GM19395 (cell line): Measurements from ENCODE around the gene FBRSL1.

Experiments used
- ATAC-seq: cut with Tn5 transposase; IDR thresholded peaks from one replicate; pipeline ENCODE4 v1.9.1; 2021; ENCODE audit warnings: mild to moderate bottlenecking, moderate library complexity; ENCODE audit not compliant: unreplicated experiment

The FBRSL1 gene

DNA sequence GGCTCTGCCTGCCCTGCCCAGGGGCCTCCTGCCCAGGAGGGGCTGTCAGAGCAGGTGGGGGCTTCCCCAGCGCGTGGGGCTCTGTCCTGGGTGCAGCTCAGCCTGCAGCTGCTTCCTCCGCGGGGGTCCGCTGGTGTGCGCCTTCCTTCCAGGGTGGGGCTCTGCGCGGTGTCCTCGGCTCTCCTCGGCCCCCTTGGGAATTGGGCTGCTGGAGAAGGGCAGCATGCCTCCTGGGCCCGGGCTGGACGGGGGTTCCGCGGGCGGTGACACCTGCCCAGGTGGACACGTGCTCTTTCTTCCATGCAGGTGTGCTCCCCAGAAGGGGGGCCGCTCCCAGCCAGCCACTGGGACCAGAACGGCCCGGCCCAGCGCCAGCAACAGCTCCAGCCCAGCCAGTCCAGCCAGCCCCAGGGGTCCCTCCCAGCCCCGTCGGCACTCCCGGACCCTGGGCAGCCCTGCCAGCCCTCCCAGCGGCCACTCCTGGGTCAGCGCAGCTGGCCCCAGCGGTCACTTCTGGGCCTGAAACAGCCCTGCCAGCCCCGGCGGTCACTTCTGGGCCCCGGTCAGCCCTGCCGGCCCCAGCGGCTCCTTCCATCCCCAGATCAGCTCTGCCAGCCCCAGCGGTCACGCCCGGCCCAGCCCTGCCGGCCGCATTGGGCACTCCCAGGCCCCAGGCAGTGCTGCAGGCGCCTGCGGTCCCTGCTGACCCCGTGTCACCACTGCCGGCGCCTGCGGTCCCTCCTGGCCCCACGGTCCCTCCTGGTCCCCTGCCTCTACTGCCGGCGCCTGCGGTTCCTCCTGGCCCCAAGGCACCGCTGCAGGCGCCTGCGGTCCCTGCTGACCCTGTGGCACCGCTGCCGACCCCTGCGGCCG is 19.1 kb downstream of the FBRSL1 start:
- ATAC-seq: no peak

DNA sequence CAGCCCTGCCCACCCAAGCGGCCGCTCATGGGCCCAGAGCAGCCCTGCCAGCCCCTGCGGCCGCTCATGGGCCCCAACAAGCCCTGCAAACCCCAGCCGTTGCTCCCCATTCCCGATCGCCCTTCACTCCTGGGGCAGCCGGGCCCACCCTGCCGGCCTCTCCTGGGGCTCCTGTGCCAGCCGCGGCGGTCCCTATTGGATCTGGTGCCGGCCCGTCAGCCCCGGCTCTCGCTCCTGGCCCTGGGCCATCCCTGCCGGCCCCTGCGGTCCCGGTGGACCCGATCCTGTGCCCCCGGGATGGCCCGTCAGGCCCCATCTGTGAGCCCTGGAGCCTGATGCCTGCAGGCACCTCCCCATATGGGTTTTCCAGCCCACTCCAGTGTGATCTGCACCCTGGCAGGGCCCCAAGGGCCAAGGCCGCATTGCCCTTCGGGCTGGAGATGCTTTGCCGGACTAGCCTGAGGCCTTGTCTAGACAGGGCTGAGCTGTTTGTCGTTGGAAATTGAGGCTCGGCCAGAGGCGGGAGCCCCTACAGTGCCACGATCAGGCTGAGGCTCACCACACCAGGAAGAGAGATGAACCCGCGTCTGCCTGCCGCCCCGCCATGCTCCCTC is 20.3 kb downstream of the FBRSL1 start:
- no peak for ATAC-seq

DNA sequence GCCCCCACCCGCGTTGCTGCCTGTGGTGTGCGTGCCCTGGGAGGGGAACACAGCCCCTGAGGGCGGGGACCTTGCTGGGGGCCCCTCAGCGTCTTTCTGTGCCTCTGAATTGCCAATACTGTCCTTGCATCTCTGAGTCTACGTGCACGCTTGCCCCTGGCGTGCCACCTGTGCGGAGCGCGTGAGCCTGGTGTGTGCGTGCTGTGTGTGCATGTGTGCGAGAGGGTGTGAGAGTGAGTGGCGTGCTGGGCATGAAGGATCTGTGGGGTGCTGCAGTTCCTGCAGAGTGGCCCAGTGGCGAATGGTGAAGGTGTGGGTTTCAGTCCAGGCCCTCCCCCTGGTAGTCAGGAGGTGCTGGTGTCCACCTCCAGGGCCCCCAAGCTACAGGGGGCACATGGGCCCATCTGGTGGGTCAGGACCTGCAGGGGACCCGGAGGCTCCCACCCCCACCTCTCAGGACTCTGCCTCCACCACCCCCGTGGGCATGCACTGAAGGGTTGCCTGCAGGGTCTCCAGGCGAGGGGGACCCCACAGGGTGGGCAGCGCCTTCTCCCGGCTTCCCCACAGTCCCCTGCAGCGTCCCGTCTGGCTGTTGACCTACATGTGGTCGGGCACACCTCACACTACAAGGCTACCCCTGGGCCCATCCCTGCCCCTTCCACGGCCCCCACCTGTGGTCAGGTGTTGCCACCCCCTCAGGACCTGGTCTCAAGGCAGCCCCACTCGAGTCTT is 21.0 kb downstream of the FBRSL1 start:
- no peak for ATAC-seq

DNA sequence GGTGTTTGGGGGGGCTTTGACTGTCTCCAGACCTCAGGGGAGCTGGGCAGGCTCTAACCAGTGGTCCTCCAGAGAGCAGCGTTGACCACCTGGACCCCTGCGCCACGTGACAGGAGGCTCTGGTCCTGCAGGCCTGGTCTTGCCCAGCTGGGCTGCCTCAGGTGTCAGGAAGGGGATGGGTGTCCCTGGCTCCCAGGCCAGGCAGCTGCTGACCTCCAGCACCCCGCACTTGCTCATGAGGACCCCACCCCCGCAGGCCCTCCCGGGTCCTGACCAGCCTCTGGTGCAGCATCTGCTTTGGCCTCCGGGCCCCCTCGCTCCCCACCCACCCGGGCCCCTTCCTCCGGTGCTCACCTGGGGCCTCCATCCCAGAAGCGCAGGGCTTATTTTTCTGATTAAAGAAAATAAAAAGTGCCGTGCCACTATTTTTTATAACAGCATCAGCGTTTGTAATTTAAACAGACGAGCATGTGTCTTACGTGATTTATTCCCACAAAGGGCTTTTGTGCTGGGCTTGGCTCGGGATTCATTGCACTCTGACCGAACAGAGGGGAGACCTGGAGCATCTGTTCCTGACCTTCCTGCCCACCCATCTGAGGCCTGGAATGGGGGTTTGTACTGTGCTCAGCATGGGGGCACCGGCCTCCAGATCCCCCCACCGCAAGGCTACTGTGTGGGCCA is 21.7 kb downstream of the FBRSL1 start:
- no peak for ATAC-seq

DNA sequence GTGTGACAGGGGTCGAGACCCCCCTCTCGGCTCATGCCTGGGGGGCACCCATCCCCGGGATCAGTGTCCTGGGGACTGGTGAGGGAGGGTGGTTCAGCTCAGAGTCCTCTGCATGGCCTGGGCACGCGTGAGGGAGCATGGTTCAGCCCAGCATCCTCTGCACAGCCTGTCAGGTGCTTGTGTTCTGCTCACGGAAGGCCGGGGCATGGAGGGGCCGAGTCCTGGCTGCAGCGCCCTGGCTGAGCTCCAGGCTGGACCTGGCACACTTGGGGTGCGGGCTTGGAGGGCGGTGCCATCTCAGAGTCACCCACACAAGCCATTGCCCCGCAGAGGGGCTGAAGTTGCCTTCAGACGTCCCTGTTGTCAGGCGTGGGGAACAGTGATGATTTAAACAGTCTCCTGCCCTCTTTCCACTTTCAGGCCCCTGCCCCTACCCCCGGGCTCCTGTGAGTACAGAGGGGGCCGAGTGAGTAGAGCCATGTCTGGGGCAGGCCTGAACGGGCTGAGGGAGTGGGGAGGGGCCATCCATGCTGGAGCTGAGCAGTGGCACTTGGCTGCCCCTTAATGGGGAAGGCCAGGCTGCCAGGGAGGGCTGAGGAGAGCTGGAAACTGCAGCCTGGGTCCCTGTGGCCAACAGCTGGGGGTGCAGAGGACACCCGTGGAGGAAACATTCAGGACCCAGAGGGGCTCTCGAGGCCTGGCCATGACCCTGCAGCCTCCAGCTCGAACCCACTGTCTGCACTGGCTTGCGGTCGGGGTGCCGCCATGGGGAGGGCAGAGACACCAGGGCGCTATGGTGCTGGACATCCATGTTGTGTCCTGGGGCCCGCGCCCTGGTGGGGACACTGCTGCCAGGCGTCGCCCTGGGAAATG is 22.5 kb downstream of the FBRSL1 start:
- ATAC-seq: no peak

DNA sequence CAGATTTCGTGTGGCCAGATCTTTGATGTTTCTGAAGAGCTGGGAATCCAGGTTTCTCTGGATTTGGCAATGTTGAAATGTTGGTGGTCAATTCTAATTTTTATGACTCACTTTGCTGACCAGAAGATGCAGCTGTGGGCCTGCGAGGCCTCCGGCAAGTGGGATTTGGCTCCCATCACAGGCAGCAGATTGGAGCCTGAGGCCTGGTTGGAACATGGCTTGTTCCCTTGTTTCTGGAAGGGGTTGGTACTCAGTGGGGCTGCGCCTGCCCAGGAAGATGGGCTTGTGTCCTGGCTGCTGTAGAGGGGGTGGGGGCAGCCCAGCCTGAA is 23.1 kb downstream of the FBRSL1 start:
- ATAC-seq: no peak

DNA sequence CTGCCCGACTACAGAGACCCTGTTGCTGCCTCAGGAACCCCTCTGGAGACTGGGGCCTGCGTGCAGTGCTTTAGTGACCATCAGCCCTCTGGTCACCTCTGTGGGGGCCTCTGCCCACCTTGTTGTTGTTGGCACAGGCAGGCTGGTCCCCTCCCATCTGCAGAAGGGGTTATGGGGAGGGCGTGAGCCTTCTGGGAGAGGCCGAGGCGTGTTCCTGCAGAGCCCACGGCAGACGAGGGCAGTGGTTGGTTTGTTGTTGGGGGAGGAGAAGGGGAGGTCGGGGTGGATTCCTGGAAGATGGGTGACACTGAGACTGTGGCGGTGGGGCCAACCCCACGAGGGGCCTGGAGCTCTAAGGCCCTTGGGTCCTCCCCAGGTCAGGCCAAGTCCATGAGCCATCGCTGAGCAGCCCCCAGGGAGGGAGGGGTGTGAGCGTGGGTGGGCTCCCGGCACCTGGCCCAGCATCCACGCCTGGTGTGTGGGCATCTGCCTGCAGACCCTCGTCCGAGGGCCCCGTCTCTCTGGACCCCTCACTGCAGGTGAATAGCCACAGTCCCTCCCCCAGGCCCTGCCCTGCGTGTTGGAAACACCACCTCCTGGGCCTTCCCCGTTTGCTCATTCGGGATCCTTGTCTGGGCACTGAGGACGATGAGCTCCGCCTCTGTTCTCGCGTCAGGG is 23.6 kb downstream of the FBRSL1 start:
- no peak for ATAC-seq

DNA sequence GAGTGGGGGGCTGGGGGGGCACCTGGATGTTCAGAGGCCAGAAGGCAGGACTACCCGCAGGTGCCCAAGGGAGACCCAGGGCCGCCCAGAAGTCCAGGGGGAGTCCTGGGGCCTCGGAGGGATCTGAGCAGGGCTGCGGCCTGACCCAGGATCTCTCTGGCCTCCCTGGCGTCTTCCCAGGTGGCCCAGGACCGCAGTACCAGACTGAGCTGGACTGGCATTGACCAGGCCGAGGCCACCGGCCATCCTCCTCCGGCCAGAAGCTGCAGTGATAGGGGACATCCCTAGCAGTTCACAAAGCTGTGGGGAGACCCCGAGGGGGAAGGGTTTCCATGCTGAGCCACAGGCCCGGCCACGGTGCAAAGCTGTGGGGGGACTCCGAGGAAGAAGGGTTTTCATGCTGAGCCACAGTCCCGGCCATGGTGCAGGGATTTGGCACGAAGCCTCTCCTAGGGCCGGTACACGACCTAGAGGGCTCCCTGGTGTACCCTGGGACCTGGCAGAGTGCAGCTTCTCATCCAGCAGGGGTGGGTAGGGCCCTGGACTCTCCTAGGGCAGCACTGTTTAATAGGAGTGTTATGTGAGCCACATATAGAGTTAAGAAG is 24.4 kb downstream of the FBRSL1 start:
- ATAC-seq: no peak

DNA sequence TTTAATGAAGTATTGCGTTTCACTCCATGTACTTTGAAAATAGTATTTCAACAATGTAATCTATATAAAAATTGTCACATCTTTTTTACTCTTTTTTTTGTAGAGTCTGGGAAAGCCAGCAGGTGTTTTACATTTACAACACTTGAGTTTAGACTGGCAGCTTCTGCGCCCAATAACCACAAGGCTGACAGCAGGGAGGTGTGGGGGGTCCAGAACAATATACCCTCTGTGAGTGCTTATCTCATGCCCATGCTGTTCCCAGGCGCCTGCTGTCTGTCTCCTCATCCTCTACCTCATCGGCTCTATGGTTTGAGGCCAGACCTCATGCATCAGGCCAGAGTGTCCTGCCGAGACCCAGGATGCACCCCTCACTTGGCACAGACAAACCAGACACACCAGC is 24.9 kb downstream of the FBRSL1 start:
- ATAC-seq: no peak

DNA sequence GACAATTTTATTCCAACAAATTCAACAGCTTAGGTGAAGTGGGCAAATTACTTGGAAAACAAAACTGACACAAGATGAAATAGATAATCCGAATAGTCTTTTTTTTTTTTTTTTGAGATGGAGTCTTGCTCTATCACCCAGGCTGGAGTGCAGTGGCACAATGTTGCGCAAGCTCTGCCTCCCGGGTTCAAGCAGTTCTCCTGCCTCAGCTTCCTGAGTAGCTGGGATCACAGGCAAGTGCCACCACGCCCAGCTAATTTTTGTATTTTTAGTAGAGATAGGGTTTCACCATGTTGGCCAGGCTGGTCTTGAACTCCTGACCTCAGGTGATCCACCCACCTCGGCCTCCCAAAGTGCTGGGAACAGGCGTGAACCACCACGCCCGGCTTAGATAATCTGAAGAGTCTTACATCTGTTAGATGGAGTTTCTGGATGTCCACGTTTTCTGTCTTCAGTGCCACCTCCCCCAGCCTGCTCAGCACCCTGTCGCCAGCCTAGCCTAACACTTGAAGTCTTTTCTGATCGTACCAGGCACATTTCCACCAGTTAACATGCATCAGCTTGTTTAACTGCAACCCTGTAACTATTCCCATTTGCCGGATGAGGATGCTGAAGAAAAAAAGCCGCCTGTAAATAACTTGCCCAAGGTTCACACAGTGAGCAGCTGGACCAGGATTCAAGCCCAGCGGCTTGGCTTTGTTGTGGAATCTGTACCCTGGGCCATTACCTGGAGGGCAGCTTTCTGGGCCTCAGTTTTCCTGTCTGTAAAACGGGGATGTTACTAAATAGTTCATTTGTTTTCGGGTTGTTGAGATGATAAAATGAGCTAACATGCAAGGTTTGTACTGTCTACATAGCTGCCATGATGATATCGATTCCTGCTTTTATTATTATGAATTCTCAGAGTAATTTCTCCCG is 26.4 kb downstream of the FBRSL1 start:
- no peak for ATAC-seq

DNA sequence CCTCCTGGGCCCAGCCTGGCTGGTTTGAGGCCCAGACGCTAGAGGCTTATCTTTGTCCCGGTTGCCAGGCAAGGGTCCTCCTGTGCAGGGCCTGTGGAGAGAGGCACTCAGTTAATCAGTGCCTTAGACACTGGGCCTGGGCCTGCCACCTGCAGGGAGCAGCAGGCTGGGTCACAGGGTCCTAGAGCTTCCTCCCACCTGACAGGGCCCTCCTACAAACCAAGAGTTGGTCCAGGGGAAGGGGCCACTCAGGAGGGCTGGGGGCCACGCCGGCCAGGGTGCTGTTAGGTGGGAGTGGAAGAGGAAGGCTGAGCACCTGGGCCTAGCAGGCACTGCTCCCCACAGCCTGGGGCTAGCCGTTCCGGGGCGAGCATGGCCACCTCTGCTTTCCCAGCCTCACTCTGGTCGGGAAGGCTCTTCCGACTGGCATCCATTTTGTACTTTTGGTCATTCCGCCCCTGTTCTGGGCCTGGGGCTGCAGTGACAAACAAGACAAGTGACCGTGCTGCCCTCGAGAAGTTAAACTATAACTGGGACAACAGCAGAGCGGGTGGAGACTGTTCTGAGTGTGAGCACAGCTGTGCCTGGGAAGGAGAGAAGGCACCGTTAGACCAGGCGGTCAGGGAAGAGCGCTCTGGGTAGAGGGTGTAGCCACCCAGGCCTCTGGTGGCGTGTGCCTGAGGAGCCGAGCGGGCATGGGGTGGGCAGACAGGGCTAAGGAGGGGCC is 27.2 kb downstream of the FBRSL1 start:
- ATAC-seq: no peak

DNA sequence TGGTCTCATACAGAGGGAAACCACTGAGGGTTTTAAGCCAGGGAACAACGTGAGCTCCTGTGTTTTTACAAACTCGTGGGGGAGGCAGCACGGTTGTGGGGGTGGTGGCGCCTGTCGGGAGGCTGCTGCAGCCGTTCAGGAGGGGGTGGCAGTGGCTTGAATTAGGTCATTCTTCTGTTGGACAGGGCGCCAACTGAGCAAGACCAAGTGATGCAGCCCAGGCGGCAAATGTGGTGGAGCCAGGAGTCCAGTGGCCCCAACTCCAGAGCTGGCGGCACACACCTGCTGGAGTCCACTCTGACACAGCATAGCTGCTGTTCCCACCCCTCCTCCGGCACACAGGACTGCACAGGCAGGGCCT is 27.8 kb downstream of the FBRSL1 start:
- no peak for ATAC-seq

DNA sequence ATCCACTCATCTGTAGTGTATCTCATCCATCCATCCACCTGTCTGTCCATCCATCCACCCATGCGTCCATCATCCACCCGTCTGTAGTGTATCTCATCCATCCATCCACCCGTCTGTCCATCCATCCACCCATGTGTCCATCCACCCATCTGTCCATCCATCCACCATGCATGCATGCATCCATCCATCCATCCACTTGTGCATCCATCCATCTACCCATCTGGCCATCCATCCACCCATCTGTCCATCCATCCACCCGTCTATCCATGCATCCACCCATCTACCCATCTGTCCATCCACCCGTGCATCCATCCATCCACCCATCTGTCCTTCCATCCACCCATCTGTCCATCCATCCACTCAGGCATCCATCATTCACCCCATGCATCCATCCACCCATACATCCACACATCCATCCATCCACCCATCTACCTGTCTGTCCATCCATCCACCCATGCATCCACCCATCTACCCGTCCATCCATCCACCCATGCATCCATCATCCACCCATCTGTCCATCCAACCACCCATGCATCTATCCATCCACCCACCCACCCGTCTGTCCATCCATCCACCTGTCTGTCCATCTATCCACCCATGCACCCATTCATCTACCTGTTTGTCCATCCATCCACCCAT is 28.5 kb downstream of the FBRSL1 start:
- ATAC-seq: no peak

DNA sequence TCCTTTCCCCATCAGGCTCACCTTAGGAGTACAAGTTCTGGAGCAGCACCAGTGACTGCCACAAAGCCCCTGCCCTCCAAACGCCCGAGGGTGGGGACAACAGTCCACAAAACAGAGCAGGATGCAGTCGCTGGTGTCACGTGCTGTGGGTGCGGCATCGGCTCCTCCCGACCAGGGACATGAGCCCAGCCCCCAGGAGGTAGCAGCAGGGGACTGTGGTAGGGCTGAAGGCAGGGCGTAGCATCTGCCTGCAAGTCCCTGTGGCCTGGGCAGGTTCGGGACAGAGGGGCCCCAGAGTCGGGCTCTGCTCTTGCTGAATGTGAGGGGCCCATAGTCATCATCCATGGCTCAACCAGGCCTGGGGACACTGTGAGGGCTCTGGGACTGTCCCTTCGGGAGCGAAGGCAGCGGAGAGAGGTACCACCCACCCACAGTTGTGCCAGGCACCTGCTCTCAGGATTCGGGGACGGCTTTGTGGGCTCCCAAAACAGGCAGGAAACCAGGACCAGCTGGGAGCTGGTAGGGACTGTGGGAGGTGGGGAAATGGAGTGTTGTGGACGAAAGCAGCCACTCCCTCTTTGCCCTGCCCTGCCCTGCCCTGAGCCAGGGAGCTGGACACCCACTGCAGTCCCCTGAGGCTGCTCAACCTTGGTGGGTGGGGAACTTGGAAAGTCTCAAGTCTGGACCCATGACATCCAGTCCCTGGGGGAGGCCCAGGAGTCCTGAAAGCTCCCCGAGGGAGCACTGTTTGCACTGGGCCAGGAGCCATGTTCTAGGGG is 30.7 kb downstream of the FBRSL1 start:
- no peak for ATAC-seq

DNA sequence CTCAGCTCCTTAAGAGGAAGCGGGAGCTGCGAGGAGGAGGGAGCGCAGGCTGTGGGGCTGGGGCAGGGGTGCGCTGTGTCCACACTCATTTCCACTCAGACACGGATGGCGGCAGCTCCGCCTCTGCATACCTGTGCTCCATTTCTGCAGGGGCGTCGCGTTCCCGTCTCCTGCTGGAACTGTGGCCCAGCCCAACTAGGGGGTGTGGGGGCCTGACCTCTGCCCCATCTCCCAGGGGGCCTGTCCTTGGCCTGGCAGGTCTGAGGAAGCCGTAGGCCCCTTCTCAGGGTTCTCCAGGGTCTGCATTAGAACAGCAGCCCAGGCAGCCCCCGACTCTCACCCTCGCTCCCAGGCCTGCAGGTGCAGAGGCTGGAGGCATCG is 31.2 kb downstream of the FBRSL1 start:
- ATAC-seq: no peak

DNA sequence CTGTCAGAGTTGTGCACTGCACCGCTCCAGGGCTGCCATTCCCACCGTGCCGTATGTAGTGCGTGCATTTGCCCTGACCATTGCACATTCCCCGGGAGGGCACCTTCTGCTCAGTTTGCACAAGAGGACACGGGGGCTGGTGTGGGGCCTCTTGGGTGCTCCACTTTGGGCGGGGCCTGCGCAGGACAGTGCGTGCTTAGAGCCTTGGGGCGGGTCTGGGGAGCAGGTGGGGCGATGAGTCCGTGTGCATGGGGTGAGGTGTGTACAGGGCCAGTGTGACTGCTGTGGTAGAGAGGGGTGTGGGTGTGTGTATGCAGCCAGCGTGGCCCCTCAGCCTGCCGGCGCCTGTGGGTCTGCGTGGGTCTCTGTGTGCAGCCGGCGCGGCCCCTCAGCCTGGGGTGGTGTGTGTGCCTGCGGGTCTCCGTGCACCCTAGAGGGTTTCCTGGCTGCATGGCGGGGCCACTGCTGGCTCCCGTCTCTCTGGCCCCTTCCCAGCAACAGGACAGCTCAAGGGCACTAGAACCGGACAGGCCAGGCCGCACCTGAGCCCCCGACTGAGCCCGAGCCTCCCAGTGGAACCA is 31.9 kb downstream of the FBRSL1 start:
- ATAC-seq: no peak
